GM19025 (cell line): ENCODE results near the gene LRIG1.

Source experiments
- ATAC-seq: cut with Tn5 transposase; IDR thresholded peaks from one replicate; pipeline ENCODE4 v1.9.1; 2021; ENCODE audit warnings: mild to moderate bottlenecking, low read depth, moderate library complexity; ENCODE audit not compliant: unreplicated experiment

LRIG1 gene, protein sequence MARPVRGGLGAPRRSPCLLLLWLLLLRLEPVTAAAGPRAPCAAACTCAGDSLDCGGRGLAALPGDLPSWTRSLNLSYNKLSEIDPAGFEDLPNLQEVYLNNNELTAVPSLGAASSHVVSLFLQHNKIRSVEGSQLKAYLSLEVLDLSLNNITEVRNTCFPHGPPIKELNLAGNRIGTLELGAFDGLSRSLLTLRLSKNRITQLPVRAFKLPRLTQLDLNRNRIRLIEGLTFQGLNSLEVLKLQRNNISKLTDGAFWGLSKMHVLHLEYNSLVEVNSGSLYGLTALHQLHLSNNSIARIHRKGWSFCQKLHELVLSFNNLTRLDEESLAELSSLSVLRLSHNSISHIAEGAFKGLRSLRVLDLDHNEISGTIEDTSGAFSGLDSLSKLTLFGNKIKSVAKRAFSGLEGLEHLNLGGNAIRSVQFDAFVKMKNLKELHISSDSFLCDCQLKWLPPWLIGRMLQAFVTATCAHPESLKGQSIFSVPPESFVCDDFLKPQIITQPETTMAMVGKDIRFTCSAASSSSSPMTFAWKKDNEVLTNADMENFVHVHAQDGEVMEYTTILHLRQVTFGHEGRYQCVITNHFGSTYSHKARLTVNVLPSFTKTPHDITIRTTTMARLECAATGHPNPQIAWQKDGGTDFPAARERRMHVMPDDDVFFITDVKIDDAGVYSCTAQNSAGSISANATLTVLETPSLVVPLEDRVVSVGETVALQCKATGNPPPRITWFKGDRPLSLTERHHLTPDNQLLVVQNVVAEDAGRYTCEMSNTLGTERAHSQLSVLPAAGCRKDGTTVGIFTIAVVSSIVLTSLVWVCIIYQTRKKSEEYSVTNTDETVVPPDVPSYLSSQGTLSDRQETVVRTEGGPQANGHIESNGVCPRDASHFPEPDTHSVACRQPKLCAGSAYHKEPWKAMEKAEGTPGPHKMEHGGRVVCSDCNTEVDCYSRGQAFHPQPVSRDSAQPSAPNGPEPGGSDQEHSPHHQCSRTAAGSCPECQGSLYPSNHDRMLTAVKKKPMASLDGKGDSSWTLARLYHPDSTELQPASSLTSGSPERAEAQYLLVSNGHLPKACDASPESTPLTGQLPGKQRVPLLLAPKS

DNA sequence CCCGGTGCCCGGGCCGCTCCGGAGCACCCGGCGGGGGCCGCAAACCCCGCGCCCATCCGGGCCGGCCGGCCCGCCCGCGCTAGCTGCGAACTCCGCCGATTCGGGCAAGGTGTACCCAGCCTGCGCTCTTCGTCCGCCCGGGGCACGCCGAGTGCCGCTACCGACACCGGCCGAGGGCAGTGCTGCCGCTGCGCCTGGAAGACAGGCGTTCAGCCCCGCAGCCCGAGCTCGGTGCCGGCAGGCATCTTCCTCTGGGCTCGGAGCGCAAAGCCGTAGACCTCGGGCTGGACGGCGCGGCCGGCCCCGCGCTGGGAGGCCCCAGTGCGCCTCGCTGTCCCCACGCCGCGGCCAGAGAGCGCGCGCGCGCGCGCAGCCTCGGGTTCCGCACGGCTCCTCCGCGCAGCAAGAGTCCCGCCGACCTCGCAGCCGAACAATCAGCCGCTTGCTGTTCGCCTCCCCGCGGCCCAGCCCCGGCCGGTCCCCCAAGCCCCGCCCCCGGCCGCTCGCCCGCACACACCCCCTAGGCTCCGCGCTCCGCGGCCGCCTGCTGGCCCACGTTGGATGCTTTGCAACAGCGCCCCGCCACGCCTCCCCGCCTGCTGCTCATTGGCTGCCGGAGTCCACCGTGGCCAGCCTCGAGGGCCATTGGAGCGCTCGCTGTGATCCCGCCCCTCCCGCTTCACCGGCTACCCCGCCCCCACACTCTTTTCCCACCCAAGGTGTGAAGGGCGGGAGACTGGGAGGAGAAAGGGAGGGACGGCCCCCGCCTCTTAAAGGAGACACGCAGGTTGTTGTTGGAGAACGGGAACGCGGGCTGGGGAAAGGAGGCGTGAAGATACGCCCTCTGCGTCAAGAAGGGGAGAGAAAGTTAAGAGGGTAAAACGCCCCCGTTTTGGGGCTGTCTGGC is at the start of gene LRIG1:
Gene LRIG1 (minus strand): TSS at position 447 of the 907 bp plus-strand sequence. CDS start 615 bp downstream, outside the sequence.
- peak; percentile 93 for ATAC-seq

DNA sequence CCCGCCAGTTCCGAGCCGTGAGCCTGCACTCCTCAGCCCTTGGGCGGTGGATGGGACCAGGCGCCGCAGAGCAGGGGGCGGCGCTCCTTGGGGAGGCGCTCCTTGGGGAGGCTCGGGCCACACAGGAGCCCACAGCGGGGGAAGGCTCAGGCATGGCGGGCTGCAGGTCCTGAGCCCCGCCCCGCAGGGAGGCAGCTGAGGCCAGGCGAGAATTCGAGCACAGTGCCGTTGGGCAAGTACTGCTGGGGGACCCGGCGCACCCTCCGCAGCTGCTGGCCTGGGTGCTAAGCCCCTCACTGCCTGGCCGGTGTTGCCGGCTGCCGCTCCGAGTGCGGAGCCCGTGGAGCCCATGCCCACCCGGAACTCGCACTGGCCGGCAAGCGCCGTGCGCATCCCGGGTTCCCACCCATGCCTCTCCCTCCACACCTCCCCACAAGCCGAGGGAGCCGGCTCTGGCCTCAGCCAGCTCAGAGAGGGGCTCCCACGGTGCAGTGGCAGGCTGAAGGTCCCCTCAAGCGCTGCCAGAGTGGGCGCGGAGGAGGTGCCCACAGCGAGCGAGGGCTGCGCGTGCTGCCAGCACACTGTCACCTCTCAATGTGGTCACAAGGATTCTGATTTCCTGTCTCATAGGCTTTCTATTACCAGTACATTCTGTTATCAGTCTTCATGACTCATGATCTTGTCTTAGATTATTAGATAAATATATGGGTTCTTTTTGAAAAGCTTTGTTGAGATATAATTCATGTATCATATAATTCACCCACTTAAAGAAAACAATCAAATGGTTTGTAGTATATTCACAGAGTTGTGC is 44.0 kb upstream of the LRIG1 start:
- no peak for ATAC-seq

DNA sequence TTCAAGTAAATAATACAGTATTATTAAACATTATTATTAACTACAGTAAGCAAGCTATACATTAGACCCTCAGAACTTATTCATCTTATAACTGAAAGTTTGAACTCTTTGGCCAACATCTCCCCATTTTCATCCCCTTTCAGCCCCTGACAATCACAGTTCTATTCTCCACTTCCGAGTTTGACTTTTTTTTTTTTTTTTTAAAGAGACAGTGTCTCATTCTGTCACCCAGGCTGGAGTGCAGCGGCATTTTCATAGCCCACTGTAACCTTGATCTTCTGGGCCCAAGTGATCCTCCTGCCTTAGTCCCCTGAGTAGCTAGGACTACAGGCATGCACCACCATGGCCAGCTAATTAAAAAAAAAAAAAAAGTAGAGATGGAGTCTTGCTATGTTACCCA is 41.3 kb upstream of the LRIG1 start:
- no peak for ATAC-seq

DNA sequence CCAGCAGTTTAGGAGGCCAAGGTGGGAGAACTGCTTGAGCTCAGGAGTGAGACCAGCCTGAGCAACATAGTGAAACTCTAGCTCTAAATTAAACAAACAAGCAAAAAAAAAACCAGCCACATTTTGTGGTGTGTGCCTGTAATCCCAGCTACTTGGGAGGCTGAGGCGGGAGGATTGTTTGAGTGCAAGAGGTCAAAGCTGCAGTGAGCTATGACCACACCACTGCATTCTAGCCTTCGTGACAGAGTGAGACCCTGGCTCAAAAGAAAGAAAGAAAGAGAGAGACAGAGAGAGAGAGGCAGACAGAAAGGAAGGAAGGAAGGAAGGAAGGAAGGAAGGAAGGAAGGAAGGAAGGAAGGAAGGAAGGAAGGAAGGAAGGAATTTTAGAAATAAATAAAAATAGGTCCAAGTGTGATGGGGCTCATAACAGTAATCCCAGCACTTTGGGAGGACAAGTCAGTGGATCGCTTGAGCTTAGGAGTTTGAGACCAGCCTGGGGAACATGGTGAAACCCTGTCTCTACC is 38.7 kb upstream of the LRIG1 start:
- no peak for ATAC-seq

DNA sequence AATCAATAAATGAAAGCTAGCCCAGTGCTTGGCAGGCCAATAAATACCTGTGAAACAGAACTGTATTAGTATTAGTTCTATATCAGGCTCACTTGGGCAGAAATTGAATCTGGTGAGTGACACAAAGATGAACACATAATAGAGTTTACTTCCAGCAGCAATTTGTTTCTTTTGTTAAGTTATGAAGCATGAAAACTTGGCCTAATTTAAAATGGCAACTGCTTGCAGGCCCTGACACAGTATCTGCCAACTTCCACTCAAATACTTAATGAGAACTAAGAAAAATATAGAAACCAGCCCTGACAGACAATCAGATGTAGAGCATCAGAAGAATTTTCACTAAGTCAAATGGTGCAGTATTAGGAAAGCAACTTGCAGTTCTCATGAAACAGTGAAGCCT is 37.6 kb upstream of the LRIG1 start:
- ATAC-seq = no peak

DNA sequence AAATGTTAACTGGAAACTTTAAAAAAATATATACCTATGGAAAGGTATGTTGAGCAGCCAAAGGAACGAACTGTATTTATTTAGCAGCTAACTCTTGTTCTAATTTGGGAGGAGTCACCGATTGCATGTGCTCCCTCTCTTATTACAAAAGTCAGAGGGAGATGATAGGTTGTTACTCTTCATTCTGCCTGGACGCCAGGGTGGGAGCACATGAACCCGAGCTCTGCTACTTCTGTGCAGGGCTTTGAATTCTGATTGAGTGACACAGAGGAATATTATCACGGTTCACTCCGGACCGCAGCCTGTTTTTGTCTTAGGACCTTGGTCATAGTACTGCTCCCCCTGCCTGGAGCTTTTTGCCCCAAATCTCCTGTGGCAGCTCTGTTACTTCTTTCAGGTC is 36.9 kb upstream of the LRIG1 start:
- no peak for ATAC-seq

DNA sequence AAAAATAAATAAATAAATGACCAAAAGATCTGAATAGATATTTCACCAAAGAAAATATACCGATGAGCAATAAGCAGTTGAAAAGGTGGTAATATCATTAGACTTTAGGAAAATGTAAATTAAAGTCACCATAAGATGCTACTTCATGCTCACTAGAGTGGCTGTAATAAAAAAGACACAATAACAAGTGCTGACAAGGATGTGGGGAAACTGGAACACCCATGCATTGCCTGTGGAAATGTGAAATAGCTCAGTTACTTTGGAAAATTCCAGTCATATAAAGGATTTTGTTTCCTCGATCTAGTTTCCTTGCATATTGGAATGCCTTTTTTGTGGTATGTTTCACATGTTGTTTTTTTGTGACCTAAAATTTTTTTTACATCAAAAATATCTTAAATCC is 36.0 kb upstream of the LRIG1 start:
- ATAC-seq = no peak

DNA sequence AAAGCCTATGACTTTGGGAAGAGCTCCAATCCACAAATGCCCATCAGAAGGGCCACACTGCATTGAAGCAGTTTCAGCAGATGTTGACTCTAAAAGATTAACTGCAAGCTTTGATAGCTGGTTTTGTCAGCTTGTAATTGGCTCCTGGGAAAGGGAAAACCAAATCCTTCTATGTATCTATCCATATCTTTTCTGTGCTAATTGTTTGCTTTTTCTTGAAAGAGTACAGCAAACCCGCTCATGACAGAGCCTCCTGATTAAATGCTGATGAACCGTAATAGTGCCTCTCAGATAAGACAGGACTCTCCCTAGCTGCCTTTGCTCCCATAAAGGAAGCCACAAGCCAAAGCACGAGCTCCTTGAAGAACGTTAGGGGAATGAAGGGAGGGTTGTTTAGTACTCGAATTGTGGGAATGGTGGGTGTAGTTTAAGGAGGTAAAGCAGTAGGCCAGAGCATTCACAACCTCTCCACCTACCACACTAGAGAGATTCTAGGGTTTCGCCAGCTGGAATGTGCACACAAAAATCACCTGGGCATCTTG is 33.6 kb upstream of the LRIG1 start:
- ATAC-seq = no peak

DNA sequence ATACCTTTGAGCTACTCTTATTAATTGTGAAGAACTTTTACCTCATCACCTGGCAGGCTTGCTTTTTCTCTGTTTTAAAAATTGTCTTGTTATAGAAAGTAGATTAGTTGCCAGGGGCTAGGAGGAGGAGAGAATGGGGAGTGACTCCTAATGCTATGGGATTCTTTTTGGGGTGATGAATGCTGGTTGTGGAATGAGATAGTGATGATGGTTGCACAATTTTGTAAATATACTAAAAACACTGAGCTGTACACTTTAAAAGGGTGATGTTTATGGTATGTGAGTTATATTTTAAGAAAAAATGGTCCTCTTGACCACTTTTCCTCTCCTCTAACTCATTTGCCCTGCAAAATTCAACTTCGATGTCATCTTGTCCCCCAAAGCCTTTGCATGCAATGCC is 31.8 kb upstream of the LRIG1 start:
- ATAC-seq = no peak

DNA sequence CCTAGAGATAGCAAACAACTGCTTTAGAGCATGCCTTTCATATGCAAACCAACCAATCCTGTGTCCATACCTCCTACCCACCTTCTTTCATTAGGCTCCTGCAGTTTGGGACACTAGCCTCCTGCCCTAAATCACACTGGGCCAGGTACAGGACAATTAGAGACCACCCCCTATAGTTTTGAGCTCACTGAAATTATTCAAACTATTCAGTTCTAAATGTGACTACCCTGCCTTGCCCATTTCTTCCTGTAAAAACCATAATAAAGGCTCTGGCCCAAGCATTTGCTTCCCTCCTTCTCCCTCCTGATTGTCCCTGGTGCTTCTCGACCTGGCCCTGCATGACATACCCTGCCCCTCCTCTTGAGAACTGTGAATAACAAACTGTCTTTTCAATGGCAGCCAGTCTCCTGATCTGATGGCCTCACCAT is 31.4 kb upstream of the LRIG1 start:
- ATAC-seq = no peak

DNA sequence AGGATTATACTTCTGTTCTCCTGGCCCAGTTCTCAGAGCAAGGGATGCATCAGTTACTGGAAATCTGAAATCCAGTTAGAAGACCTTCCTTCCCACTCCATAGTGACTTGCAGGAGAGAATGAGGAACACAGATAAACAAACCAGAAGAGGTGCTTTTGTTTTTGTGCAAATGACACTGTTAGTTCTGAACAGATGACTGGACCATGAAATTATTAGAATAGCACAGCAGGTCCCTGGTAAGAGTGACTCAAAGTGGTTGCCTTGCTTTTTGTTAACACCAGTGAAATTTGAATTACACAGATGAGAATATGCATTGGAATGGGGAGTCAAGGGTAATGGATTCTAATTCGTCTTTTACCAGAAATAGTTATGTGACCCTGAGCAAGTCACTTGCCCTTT is 30.4 kb upstream of the LRIG1 start:
- no peak for ATAC-seq

DNA sequence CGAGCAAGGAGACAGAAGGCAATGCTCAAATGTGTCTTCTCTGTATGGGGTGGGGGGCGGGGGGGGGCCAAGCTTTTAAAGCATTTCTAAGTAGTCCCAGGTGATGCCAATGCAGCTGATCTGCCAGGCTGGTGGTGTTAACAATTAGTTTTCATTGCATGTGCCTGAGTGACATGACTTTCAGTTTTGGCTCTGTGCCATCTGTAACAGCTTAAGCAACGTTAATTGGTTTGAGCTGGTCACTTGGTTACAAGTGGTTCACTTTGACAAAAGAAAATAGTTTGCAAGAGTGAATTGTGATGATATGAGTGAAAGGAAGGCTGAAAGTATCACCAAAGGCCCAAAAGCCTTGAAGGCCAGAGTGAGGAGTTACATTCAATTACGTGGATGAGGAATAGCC is 26.4 kb upstream of the LRIG1 start:
- ATAC-seq = no peak

DNA sequence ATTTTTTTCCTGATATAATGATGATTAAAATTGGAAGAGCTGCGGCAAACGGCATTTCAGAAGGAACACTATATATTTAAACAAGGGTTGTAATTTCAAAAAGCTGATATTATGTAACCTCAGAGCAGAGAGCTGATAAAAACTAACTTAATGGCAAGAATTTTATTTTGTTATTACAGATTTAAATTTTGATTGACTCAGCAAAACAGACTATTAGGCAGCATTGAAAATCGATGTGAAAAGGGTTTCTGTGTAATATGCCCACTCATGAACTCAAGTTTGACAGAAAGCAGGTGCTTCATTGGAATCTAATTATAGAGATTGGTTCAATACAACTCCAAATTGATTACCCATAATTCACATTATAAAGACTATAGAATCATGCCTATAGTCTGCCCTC is 24.9 kb upstream of the LRIG1 start:
- no peak for ATAC-seq

DNA sequence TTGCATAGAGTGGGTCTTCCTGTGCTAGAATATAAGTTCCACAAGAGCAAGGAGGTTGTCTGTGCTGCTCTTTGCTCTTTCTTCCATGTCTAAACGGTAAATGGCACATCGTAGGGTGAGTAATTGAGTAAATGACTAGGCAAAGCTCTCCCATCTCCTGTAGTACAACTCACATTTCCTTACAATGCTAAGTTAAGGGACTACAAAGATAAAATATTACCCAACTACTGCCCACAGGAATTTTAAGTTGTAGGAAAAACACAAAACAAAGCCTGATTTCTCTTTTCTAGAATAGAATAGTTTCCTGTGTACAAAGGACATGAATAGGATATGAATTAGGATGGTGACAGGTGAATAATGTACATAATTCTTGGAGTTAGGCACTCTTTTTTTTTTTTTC is 19.9 kb upstream of the LRIG1 start:
- no peak for ATAC-seq

DNA sequence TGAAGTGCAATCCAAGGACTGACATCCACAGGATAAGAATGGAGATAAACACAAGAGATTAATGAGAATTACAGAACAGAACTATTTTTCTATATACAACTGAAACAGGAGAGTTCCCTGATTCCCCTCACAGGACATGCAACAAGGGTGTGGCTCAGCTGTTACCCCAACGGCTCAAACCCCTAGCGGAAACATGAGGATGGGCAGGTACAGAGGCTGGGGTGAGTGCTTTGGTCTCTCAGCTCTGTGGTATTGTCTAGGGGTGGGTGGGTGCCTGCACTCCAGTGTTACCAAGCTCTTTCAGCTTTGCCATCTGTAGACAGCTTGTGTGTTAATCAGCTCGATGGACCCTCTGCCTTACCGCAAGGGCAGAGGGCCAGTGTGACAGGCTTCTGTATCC is 17.8 kb upstream of the LRIG1 start:
- ATAC-seq = no peak

DNA sequence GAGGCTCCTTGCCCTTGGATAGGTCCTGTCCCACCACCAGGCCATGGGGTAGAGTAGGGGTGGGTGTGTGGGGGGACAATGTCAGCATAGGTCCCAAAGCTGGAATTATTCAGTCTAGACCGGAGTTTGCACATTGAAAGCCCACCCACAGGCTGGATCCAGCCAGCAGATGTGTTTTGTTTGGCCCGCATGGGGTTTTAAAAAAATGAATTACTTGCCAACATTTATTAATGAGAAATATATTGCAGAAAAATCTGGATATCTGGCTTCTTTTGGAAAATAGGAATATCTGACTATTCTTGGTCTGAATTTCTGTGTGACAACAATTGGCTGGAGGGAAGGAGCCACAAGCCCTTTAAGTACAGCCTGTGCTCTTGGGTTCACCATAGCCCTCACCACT is 17.3 kb upstream of the LRIG1 start:
- no peak for ATAC-seq

DNA sequence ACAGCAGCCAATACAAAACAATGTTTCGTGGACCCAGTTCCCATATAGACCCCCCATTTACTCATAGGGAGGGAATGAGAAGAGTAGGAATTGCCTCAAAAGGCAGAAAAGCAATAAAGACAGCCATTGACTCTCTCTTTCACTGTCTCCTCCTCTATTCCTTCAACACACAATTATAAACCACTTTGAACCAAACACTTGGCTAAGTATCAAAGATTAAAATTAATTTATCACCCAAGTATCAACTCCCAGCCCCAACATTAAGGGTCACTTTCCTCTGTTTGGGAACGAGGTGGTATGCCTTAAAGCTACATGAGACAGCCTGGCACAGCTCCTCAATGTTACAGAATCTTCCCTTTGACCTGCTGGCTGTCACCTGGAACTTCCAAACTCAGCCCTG is 16.4 kb upstream of the LRIG1 start:
- ATAC-seq = no peak

DNA sequence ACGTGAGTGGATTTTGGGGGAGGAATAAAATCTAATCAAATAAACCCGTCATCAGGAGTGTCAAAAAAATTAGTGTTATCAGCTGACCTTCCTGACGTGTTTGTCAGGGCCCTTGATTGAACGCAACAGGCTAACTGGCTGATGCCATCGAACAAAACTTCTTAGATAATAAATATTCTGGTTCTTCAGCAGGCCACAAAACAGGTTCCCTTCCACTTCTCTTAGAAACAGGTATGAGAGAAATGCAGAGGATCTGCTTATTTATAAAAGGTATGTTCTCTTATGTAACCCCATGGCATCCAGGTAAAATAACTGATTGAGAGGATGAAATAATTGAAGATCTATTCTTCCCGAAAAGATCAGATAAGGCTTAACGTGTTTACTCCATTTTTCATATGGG is 7.6 kb upstream of the LRIG1 start:
- ATAC-seq = no peak
